Measurements from ENCODE around the gene DUSP23. TPM values are rescaled to one million over a fixed set of nuclear protein-coding genes. Genes with fewer than 3 reads are reported as not detected.

The DUSP23 gene
- total RNA-seq, 1 donor from 2014 or later, result 16.5 TPM

DNA sequence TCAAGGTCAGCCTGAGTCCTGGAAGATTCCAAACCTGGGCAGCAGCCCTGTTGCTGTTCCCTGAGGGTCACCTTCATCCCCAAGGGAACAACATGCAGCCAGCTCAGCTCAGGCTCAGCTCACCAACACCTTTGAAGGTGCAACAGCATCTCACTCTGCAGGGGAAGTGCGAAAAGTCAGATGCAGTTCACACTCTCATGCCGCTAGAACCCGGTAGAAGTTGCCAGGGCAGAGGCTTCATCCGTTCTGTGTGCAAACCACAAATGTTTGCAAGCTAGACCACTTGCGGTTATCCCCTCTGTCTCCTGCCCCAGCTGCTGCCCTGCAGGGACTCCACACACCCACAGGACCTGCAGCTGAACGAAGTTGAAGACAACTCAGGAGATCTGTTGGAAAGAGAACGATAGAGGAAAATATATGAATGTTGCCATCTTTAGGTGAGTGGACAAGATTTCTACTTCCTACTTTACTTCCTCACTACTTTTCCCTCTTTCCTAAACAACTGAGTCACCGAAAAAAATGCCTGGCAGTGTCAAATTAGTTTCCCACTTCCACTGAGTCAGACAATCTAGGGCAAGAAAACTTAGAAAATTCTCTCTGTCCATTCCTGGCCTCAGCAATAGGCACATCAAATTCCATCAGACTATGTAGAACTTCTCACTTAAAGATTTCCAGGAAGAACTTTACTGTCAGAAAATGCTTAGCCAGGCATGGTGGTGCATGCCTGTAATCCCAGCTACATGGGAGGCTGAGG is 19.6 kb downstream of the DUSP23 start:
- no peaks in the 10 kb centered on the region for H3K36me3 Mint-ChIP-seq (ENCODE audit: unreplicated experiment)
- H3K9me3 Mint-ChIP-seq (ENCODE audit: unreplicated experiment), result no peaks in the 10 kb centered on the region
- peaks cover 4% of the 10 kb centered on the region for H3K27me3 Mint-ChIP-seq (ENCODE audit: unreplicated experiment)
- H3K27ac Mint-ChIP-seq (ENCODE audit: unreplicated experiment), result no peak overlapping the region
- H3K4me1 Mint-ChIP-seq (ENCODE audit: unreplicated experiment), result no peaks in the 10 kb centered on the region
- TF ChIP-seq, protein P1, sequence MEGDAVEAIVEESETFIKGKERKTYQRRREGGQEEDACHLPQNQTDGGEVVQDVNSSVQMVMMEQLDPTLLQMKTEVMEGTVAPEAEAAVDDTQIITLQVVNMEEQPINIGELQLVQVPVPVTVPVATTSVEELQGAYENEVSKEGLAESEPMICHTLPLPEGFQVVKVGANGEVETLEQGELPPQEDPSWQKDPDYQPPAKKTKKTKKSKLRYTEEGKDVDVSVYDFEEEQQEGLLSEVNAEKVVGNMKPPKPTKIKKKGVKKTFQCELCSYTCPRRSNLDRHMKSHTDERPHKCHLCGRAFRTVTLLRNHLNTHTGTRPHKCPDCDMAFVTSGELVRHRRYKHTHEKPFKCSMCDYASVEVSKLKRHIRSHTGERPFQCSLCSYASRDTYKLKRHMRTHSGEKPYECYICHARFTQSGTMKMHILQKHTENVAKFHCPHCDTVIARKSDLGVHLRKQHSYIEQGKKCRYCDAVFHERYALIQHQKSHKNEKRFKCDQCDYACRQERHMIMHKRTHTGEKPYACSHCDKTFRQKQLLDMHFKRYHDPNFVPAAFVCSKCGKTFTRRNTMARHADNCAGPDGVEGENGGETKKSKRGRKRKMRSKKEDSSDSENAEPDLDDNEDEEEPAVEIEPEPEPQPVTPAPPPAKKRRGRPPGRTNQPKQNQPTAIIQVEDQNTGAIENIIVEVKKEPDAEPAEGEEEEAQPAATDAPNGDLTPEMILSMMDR (IDR thresholded peaks at IDR 0.05), result no peak
- no peak overlapping the region for H3K4me3 Mint-ChIP-seq (ENCODE audit: unreplicated experiment)
- DNase-seq (ENCODE audit: extremely low spot score, unreplicated experiment), result no peak

DNA sequence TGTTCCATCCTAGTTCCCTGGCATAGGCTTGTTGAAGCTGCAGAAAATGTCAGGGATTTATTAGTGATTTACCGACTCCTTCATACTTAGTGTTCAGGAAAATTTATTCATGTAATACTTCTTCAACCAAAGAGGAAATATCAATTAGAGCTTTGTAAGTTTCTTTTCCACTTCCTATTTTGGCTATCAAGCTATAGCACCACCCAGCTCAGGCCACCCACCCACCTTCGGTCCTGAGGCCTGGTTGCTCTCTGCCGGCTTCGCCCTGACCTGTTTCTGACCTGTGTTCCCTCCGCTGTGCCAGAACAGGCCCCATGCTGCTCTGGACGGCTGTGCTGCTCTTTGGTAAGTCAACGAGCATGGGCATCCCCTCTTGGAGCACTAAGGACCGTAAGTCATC is 21.3 kb downstream of the DUSP23 start, which contains the start of gene FCRL6:
Gene FCRL6, plus strand, starts transcription at position 250 of the 400 bp plus-strand sequence. Its CDS starts 65 bp downstream, at position 315.
- no peaks in the 10 kb centered on the region for H3K36me3 Mint-ChIP-seq (ENCODE audit: unreplicated experiment)

DNA sequence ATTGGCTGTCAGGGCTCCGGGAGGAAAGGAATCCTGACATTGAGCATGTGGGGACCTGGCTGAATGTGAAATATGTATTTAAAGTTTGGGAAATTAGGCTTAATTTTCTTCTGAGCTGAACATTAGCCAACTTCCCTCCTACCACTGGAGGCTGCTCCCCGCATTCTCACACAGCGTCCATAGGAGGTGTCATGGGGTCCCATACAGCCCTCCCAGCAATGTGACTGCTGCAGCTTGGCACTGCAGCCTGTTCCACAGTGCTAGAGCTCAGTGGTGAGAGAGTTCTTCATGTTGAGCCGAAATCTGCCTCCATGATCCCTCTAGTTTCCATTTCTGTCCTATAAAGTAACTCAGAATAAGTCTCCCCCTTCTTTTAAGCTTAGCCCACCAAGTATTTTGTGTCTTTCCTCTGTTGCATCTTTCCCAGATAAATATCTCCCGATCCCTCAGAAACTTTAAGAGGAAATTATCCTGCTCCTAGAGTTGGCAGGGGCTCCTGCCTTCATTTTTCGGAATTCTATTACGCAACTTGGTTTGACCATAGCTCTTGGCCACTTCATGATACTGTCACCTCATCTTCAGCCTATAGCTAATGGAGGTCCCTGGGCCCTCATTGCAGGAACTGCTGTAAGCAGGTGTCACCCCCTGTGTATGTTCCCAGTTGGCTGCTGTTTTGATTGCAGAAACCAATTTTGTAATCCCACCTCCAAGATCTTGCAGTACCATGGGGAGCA is 23.4 kb downstream of the DUSP23 start:
- H3K27me3 Mint-ChIP-seq (ENCODE audit: unreplicated experiment), result peaks cover 15% of the 10 kb centered on the region
- H3K27ac Mint-ChIP-seq (ENCODE audit: unreplicated experiment), result no peak overlapping the region
- no peak for DNase-seq (ENCODE audit: extremely low spot score, unreplicated experiment)
- TF ChIP-seq, protein P1 (IDR thresholded peaks at IDR 0.05), result no peak
- H3K4me3 Mint-ChIP-seq (ENCODE audit: unreplicated experiment), result no peak overlapping the region
- no peaks in the 10 kb centered on the region for H3K36me3 Mint-ChIP-seq (ENCODE audit: unreplicated experiment)
- no peaks in the 10 kb centered on the region for H3K4me1 Mint-ChIP-seq (ENCODE audit: unreplicated experiment)
- H3K9me3 Mint-ChIP-seq (ENCODE audit: unreplicated experiment), result no peaks in the 10 kb centered on the region

More for the DNA sequence above, 21.3 kb downstream of the DUSP23 start, which contains the start of gene FCRL6:
- TF ChIP-seq, protein P1 (IDR thresholded peaks at IDR 0.05), result no peak
- Mint-ChIP-seq H3K9me3 (ENCODE audit: unreplicated experiment) (no peaks in the 10 kb centered on the region), H3K27ac (ENCODE audit: unreplicated experiment) (no peak within 1 kb of the TSS), H3K4me3 (ENCODE audit: unreplicated experiment) (no peak within 1 kb of the TSS), H3K4me1 (ENCODE audit: unreplicated experiment) (no peaks in the 10 kb centered on the region), H3K27me3 (ENCODE audit: unreplicated experiment) (peaks cover 11% of the 10 kb centered on the region)
- DNase-seq (ENCODE audit: extremely low spot score, unreplicated experiment), result no peak

DNA sequence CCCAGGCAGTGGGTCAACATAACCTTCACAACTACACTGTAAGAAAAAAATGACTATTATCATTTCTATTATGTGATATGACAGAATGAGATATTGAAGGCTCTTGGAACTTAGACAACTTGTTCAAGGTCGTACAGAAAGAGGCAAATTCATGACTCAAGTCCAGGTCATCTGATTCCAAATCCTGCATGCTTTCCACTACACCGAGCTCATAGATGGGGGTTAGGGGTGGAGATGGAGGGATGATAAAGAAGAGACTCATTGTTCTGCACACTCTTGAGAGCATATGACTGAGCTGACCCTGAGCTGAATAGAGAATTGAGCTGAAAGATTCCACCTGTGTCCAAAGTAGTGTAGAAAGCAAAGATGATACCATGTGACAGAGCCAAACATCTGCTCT is 24.2 kb downstream of the DUSP23 start:
- Mint-ChIP-seq H3K4me1 (ENCODE audit: unreplicated experiment) (no peaks in the 10 kb centered on the region), H3K36me3 (ENCODE audit: unreplicated experiment) (no peaks in the 10 kb centered on the region), H3K9me3 (ENCODE audit: unreplicated experiment) (no peaks in the 10 kb centered on the region), H3K27ac (ENCODE audit: unreplicated experiment) (no peak overlapping the region), H3K27me3 (ENCODE audit: unreplicated experiment) (peaks cover 15% of the 10 kb centered on the region), H3K4me3 (ENCODE audit: unreplicated experiment) (no peak overlapping the region)
- DNase-seq (ENCODE audit: extremely low spot score, unreplicated experiment), result no peak
- TF ChIP-seq, protein P1 (IDR thresholded peaks at IDR 0.05), result no peak

DNA sequence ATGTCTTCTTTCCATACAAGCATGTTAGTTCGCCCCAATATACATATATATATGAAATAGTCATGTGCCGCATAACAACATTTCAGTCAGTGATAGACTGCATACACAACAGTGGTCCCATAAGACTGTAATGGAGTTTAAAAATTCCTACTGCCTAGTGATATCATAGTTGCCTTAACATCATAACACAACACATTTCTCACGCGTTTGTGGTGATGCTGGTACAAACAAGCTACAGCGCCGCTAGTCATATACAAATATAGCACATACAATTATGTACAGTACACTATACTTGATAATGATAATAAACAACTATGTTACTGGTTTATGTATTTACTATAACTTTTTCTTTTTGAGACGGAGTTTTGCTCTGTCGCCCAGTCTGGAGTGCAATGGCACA is 35.2 kb downstream of the DUSP23 start:
- DNase-seq (ENCODE audit: extremely low spot score, unreplicated experiment), result no peak
- H3K27me3 Mint-ChIP-seq (ENCODE audit: unreplicated experiment), result peaks cover 38% of the 10 kb centered on the region
- no peak overlapping the region for H3K4me3 Mint-ChIP-seq (ENCODE audit: unreplicated experiment)
- no peaks in the 10 kb centered on the region for H3K4me1 Mint-ChIP-seq (ENCODE audit: unreplicated experiment)
- TF ChIP-seq, protein P1 (IDR thresholded peaks at IDR 0.05), result no peak
- no peaks in the 10 kb centered on the region for H3K9me3 Mint-ChIP-seq (ENCODE audit: unreplicated experiment)
- H3K36me3 Mint-ChIP-seq (ENCODE audit: unreplicated experiment), result no peaks in the 10 kb centered on the region
- no peak overlapping the region for H3K27ac Mint-ChIP-seq (ENCODE audit: unreplicated experiment)

All from osteocyte (in vitro differentiated cells).